GM21381 (cell line): Measurements from ENCODE around the gene L3MBTL2.

Source experiments
- ATAC-seq: cut with Tn5 transposase; IDR thresholded peaks from one replicate; pipeline ENCODE4 v1.9.1; 2021; ENCODE audit warnings: mild to moderate bottlenecking, moderate library complexity; ENCODE audit not compliant: unreplicated experiment

Gene L3MBTL2

DNA sequence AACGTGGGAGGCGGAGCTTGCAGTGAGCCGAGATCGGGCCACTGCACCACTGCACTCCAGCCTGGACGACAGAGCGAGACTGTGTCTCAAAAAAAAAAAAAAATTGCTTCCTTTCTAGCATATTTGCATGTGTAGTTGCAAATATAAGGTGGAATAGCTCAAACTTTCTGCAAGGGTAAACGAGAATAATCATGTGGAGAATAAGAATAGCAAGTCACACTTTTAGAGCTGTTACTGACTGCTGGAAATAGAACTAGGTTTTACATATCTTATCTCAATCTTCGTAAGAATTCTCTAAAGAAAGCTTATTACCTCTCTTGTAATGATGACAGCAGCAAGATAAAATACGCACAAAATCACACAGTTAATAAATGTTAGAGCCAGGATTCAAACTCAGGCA lies 1.6 kb downstream of the L3MBTL2 start:
- ATAC-seq, result no peak

DNA sequence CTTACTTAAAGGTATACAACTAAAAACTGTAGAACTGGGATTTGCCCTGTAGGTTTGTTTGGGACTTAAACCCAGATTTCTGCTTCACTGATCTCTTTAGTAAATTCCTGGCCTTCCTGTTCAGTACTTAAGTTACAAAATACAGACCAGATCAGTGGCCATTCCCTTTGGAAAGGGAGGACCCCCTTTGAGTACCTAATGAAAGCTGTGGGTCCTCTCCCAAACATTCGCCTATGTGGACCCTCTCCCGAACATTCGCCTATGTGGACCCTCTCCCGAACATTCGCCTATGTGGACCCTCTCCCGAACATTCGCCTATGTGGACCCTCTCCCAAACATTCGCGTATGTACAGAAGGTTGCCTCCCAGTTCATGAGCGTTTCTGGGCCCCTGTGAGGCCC lies 10.3 kb downstream of the L3MBTL2 start:
- ATAC-seq, result no peak

GRCh38 chr22:41215926-41216325 lies 10.8 kb downstream of the L3MBTL2 start:
- ATAC-seq, result no peak

DNA sequence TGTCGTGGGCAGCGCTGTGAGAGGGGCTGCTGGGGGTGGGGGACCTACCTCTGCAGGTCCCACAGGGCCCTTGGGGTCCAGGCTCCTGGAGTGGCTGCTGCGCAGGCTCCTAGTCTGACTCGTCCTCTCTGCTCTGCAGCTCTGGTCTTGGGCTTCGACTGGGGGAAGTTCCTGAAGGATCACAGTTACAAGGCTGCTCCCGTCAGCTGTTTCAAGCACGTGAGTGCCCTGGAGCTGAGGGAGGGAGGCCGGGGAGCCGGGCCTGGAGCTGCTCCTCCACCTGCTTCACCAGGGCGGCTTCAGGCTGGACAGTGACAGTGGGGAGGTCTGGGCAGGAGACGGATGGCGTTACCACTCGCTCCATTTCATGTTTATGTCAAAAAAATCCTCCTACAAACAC lies 11.9 kb downstream of the L3MBTL2 start:
- no peak for ATAC-seq

DNA sequence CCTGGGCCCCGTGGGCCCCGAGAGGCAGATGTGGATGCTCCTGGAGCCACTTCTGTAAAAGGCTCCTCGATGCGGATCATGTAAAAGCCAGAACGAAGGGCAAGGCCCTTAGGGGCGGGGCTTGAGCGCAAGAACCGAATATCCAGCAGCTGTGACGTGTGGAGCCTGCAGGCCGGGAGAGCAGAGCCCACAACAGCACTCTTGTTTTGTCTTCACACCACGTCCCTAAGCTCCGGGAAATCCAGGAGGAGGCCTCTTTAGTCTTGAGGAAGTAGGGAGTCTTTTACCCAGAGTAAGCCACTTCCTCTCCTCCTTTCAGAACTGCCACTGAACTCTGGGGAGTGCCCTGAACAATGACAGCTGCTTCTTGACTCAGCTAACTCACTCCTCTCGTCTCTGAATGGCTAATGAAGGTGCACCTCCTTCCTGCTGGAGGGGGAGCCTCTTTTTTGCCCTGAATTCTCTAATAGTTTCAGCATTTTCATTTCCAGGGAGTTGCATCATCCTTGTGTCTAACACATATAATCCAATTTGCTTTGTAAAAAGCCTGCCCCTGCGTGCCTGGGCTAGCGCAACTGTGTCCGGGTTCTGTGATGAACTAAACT lies 12.5 kb downstream of the L3MBTL2 start:
- no peak for ATAC-seq

DNA sequence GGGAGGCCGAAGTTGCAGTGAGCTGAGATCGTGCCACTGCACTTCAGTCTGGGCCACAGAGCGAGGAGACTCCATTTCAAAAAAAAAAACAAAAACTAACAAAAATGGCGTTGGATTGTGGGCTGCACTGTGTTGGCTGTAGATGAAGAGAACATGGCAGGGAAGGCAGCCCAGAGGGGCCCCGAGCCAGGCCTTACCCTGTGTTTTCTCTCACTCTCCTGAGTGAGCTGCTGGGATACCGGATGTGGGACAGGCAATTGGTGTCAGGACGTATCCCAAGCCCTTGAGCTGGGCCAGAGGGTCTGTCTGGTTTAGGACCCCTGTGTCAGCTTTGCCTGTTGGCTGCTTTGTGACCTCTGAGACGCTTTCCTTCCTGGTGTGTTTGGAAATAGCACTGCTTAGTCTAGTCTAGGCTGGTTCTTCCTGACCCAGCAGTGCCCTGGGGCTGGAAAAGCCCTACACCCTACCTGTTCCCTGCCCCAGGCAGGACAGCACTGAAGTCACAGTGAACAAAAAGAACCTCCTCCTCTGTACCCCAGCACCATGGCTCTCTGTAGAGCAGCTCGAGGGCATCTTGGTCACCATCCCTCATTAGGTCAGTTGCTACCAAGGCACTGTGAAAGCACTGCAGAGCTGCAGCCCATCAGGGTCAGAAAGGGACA lies 17.9 kb downstream of the L3MBTL2 start:
- no peak for ATAC-seq

DNA sequence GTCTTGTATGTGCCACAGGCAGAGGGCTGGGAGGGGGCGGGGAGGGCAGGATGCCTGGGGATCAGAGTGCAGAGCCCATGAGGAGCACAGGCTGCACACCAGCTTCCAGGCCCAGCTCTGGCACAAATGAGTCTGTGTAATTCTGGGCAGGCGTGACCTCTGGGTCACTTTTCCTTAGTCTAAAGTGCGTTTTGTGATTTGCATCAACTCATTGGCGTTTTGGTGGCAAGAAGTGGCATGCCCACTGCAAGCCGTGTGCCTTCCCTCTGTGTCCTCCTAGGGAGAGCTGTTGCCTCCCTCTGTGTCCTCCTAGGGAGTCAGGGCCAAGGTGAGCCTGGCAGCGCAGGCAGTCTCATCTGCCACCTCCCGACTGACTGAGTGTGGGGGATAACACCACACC lies 18.4 kb downstream of the L3MBTL2 start:
- ATAC-seq, result no peak

DNA sequence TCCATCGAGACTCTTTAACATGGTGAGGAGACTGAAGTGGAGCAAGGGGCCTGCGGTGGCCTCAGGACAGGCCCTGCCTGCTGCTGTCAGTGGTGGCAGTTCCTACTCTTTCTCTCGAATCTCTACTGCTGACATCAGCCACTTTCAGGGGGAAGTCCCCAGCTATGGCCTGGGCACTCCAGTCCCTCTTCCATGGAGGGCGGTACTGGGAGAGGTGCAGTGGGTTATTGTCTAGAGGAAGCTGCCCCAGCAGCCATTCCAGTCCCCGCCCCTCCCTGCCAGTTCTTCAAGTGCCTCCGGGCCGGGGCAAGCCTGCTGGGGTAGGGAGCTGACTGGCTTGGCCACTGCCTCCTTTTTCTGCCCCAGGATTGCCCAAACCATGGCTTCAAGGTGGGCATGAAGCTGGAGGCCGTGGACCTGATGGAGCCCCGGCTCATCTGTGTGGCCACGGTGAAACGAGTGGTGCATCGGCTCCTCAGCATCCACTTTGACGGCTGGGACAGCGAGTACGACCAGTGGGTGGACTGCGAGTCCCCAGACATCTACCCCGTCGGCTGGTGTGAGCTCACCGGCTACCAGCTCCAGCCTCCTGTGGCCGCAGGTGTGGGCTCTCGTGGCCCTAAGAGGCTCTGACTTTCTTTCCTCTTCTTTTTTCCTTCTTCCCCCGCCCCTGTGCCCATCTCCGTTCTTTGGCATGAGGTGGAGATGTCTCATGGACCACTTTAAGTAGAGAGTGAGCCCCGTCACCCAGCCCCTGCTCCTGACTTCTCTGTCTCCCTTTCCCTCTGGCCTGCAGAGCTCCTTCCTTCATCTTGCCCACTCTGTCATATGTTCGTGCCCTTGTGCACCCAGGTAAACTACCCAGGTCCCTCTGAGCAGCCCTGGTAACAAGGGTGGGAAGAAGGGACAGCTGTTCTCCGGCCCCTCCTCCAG lies 21.9 kb downstream of the L3MBTL2 start:
- ATAC-seq, result no peak

DNA sequence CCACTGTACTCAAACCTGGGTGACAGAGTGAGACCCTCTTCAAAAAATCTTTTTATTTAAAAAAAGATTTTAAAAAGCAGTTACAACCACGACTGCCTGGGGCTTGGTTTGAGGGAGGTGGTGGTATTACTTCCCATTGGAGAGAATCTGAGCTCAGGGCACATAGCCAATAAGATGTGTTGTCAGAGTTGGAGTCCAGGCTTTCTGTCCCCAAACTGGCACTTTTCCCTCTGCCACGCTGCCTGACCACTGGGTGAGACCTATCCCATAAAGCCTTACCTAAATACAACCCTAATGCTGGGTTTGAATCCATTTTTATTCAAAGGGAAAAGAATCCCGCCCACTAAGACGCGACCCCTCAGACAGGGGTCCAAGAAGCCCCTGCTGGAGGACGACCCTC lies 24.1 kb downstream of the L3MBTL2 start:
- ATAC-seq, result no peak

DNA sequence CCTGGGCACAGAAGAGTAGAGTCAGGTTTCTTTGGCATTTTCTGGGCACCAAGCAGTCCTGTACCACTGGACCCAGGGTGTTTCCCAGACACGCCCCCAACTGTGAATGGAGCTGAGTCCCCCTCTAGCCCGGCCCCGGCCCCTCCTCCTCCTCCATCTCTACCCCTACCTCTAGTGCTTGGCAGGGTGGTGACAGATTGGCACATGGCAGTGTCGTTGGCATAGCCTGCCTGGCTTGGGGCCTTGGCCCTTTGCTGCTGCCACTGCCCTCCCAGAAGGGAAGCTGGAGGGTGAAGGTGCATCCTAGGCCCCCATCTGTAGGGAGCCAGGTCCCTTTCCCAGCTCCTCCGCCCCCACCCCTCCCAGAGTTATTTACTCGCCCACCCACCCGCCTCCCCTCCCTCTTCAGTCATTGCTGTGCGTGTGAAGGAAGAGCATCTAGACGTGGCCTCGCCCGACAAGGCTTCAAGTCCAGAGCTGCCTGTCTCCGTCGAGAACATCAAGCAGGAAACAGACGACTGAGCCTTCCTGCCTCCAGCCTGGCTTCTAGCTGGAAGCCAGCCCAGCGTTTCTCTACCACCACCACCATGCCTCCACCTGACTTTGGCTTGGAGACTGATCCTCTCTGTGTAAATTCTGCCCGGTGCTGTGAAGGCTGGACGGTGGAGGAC lies 24.8 kb downstream of the L3MBTL2 start:
- no peak for ATAC-seq

GRCh38 chr22:41230401-41230785 lies 25.3 kb downstream of the L3MBTL2 start:
- no peak for ATAC-seq

DNA sequence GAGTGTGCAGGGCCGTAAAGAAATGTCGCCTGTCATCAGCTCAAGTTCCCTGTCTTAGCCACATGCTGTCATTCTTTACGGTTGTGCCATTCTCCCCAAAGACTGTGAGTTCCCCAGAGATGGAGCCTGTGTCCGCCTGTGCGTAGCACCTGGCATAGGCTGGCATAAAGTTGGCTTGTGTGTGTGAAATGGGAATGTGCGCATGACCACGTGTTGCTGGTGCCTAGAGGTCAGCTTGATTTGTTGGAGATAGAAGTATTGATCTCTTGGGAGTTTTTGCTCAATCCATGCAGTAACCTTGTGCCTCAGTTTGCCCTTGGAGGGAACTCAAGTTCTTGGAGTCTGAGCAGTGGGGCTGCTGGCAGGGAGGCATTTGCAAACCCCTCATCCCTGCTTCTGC lies 26.3 kb downstream of the L3MBTL2 start:
- ATAC-seq, result no peak

DNA sequence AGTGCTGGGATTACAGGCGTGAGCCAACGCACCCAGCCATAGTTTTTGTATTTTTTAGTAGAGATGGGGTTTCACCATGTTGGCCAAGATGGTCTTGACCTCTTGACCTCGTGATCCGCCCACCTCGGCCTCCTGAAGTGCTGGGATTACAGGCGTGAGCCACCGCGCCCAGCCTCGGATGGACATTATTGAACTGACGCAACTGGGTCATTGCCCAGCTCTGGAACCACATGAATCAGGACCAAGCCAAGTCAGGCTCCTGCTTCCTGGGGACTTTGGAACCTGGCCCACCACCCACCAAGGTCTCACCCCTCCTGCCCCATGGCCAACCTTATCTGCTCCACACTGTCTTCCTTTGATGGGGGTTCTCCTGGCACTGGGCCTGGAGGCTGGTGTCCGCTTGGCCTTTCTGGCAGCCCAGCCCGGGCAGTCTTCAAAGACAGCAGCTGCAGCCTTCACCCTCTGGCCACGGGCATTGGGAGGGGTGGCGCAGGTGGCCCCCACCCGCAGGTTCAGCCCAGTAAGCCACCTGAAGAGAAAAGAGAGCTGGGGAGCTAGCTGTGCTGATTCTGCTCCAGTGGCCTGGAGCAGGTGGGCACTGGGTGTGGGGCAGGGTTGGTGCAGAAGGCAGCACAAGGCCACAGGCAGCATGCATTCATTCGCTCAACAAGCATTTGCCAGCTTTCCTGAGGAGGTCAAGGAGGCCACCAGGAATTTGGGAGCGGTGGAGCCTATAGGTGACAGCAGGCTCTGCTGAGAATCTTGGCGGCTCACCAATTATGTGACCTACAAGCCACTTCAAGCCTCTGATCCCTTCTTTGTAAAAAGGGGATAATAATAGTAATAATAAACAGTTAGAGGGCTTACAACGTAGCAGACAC lies 29.9 kb downstream of the L3MBTL2 start:
- no peak for ATAC-seq

GRCh38 chr22:41237036-41237706 lies 32.1 kb downstream of the L3MBTL2 start:
- no peak for ATAC-seq

DNA sequence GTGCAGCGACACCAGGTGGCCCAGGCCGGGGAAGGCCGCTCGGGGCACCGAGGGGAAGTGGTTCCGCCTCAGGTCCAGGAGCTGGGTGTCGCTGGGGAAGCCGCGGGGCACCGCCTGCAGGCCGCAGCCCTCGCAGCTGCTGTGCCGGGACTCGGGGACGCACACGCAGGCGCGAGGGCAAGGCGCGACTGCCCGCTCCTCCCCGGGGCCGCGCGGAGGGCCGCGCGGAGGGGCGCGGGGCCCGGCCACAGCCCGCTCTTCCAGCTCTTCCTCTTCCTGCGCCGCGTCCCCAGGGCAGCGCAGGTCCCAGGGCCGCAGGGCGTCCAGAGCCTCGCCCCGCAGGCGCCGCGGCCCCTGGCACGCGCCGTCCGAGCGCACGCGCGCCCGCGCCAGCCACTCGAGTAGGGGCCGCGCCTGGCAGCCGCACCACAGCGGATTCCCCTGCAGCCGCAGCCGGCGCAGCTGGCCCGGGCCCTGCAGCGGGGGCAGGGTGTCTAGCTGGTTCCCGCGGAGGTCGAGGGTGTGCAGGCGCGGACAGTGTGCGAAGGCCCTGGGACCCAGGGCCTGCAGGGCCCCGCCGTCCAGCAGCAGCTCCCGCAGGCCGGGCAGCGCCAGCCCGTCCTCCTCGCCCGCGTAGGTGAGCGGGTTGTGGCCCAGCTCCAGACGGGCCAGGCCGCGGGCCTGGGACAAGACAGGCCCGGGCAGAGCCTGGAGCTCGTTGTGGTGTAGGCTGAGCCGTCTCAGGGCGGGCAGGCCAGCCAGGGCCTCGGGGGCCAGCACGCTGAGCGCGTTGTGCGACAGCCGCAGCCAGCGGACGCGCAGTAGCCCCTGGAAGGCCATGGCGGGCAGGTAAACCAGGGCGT lies 32.8 kb downstream of the L3MBTL2 start:
- ATAC-seq, result no peak

- ATAC-seq, result no peak
Measured at GRCh38 chr22:41238570-41239442, 33.7 kb downstream of the L3MBTL2 start.

DNA sequence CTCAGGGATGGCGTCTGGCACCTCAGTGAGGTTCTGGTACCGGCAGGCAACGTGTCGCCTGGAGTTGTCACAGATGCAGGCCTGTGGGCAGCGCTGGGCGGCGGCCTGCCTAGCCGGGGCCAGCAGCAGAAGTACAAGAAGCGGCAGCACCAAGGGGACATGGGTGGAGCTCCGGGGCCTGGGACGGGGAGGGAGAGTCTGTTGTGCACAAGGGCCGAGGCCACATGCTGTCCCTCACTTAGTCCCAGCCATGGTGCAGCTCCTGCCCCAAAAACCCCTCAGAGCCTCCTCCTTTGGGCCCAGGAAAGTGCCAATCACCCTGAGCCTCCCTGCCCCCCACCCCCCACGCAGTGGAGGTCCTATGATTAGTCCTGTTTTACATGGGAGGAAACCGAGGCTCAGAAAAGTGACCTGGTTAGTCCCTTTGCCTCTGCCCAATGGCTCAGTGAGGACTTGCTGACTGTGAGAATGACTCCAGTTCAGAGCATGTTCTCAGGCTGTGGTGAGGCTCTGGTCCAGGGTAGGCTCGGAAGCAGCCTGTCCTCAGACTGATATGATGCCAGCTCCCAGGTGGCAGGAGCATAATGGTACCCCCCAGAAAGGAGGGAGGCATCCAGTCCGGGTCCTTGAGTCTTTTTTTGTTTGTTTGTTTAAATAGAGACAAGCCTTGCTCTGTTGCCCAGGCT lies 34.5 kb downstream of the L3MBTL2 start:
- no peak for ATAC-seq
